Measurements from ENCODE around the gene KDM2B.
"Not testable (repeated sequence)": the region's sequence is repeated elsewhere in the genome, so short reads cannot be mapped to it uniquely, and the experiment has no call there.

Gene KDM2B

DNA sequence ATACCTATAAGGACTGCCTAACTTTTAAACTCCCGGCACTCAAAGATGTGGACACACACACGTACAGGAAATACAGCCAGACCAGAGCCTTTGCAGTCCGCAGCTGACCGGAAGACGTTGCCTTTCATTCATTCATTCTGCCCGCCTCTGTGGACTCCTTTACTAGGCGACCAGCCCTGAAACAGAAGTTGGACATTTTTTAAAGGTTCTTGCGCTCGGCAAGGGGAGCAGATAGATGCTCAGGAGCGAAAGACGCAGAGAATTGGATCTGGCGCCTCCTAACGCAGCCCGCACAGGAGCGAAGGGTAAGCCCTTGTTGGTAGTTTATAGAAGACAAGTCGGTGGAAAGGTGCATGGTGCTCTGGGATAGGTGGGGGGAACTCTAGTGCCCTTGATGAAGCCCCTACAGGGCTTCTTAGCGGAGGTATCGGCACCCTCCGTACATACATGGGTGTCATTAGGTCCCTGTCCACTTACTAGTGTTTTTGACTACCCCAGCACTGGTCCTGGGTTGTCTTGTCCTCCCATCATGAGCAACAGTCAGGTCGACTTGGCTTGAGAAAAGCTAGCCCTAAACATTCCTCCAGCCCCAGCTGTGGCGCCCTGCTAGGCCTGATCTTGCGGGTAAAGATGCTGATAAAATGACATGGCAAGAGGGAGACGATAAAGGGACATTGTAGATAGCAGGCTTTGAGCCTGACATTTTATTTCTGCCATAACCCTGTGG is at the start of gene KDM2B:
KDM2B (minus strand) TSS at position 65 of the 727 bp plus-strand sequence. CDS start 112 bp downstream, outside the sequence.
- peak; percentile 81 for FAIRE-seq

GRCh38 chr12:121628536-121628935 is 47.7 kb upstream of the KDM2B start:
- no peak for FAIRE-seq

- no peak for FAIRE-seq
These were observed 47.2 kb upstream of the KDM2B start for GRCh38 chr12:121628037-121628436.

GRCh38 chr12:121626853-121627640 is 46.2 kb upstream of the KDM2B start:
- FAIRE-seq: no peak

DNA sequence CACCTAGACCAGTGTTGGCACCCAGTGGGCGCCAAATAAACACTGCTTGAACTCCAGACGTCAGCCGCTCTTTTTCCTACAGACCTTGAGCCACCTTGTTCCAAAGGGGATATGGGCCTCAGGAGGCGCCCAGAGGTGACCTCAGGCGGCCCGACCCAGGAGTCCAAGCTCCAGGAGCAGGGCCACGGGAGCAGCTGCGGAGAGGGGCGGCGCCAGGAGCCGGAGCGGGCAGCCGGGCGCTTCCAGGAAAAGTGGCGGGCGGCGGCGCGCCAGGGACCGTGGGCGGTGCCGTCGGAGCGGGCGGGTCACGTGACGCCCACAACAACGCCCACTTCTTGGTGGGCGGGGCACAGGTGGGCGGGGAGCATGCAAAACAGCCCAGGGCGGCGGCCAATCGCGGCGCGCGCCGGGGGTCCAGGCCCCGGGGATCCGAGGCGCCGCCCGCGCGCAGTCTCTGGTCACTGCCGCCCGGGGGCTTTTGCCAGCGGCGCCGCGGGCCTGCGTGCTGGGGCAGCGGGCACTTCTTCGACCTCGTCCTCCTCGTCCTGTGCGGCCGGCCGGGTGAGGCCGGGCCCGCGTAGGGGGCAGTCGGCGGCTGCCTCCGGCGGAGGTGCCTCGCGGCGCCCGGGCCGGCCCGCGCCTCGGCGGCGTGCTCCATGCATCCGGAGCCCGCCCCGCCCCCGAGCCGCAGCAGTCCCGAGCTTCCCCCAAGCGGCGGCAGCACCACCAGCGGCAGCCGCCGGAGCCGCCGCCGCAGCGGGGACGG is 45.4 kb upstream of the KDM2B start, which contains the start of gene ORAI1:
ORAI1 (plus strand) TSS at position 444 of the 766 bp plus-strand sequence.
- no peak for FAIRE-seq

- no peak for FAIRE-seq
These were observed 39.6 kb upstream of the KDM2B start for GRCh38 chr12:121620333-121620891.

DNA sequence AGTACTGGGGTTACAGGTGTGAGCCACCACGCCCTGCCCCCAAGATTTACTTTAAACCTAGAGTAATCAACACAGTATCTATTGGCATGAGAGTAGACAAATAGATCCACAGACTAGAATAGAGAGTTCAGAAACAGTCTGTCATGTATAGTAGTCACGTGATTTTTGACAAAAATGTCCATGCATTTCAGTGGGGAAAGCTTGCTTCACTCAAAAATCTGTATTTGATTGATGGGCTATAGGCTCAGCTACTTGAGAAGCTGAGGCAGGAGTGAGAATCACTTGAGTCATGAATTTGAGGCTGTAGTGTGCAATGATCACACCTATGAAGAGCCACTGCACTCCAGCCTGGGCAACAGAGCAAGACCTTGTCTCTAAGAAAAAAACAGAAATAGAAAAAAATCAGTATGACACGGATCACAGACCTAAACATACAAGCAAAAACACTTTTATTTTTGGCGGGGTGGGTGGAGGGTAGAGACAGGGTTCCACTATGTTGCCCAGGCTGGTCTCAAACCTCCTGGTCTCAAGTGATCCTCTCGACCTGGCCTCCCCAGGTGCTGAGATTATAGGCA is 37.9 kb upstream of the KDM2B start:
- no peak for FAIRE-seq

GRCh38 chr12:121614872-121615467 is 34.1 kb upstream of the KDM2B start:
- no peak for FAIRE-seq

- FAIRE-seq: no peak
These were observed 32.6 kb upstream of the KDM2B start for GRCh38 chr12:121613462-121613861.

DNA sequence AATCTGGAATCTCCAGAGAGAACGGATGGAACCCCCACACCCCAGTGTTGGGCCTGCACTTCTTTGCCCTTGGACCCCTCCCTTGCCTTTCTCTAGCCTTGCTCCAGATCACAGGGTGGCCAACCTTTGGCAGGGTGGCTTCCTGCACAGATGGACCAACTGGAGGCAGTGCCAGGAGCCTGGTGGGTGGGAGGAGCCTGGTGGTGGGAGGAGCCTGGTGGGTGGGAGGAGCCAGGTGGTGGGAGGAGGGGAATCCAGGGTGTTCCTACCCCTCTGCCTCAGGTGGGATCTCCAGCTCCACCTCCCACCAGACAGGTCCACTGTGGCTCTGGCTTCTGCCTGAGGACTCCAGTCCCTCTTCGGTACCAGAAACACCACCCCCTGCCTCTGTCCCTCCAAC is 30.5 kb upstream of the KDM2B start:
- FAIRE-seq: no peak

DNA sequence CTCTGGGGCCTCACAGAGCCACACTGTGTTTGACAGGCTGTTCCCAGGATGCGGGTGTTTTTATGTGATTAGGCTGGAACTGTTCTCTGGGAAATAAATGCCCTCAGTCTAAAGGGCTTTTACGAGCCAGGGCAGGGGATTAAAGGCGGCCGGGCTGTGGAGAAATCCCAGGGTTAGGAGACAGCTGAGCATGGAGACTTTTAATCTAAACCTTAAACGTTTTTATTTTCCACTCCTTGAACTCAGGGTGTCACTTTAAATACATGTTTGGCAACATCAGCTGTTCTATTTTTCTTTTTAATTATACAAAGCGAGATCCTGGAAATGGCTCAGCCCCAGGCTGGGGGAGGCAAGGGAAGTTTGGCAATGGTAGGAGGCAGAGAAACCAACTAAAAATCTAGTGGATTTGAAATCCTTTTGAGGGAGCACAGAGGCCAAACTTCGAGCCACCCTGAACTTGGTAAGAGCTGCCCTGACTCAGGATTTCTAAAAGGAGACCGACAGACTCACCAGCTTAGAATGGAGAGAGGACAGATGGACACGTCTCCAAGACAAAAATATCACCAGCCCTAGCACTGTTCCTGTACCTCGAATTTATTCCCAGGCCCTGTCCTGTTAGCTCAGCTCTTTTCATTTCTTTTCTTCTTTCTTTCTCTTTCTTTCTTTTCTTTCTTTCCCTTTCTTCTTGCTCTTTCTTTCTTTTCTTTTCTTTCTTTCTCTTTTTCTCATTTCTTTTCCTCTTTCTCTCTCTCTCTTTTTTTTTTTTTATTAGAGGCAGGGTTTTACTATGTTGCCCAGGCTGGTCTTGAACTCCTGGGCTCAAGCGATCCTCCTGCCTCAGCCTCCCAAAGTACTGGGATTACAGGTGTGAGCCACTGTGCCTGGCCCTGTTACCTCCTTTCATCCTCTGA is 29.7 kb upstream of the KDM2B start:
- no peak for FAIRE-seq

- FAIRE-seq: no peak
These were observed 27.5 kb upstream of the KDM2B start for GRCh38 chr12:121608301-121608700.

GRCh38 chr12:121603581-121603980 is 22.8 kb upstream of the KDM2B start:
- FAIRE-seq: no peak

- no peak for FAIRE-seq
These were observed 21.9 kb upstream of the KDM2B start for GRCh38 chr12:121602766-121603165.

DNA sequence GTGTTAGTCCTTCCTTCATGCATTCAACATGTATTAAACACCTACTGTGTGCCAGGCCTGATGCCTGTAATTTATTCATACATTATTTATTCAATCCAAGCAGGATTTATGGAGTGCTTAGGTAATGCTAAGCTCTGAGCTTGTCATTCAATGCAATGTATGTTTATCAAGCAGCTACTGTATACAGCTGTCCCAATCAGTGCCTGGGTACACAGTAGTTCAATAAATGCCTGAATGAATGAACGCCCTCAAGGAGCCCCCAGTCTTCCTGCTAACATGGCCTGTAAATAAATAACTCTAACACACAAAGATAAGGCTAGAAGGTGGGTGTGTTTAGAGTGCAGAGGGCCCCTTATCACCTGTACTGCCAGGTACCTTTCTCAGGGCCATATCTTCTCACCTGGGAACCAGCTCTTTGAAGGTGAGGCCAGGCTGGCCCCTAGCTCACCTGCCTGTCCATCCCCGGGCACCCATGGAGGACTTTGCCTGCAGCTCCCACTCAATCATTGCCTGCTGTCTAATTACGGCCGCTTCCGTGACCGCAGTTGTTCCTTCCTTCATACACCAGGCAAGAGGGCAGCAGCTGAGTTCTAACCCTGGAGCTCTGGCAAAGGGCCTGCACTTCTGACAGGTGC is 20.0 kb upstream of the KDM2B start:
- no peak for FAIRE-seq

DNA sequence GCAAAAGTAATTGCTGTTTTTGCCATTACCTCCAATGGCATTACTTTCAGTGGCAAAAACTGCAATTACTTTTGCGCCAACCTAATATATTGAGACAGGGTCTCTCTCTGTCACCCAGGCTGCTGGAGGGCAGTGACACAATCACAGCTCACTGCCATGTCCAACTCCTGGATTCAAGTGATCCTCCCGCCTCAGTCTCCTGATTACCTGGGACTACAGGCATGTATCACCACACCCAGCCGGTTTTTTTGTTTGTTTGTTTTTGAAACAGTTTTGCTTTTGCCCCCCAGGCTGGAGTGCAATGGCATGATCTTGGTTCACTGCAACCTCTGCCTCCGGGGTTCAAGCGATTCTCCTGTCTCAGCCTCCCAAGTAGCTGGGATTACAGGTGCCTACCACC is 15.7 kb upstream of the KDM2B start:
- FAIRE-seq: no peak

- no peak for FAIRE-seq
These were observed 14.7 kb upstream of the KDM2B start for GRCh38 chr12:121595520-121595919.

GRCh38 chr12:121592320-121592719 is 11.5 kb upstream of the KDM2B start:
- no peak for FAIRE-seq

DNA sequence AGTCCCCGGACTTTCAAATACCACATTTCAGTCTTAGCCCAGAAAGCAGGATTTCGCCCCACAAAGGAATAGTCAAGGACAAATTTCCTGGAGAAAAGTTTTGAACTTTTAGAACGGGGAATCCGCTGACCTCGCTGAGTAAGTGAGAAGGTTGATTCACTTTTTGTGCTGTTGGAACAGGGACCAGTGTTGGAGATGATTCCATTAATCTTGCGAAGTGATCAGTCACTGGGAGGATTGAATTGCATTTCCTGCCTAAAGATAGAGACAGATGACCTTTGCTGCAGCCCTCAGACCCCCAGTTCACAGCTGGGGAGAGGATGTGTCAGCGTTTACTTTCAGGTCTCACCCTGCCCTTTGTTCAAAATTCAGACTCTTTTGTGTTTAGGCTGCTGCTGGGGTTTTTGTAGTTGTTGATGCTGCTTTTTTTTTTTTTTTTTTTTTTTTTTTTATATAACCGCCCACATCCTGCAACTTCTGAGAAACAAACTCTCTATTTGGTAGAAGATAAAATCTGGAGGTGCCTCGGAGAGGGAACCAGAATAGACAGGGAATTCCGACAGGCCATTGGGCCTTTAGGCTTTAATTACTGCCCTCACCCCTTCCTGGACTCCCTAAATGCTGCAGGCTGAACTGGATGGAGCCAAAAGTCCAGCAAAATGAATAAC is 9.8 kb upstream of the KDM2B start:
- no peak for FAIRE-seq

DNA sequence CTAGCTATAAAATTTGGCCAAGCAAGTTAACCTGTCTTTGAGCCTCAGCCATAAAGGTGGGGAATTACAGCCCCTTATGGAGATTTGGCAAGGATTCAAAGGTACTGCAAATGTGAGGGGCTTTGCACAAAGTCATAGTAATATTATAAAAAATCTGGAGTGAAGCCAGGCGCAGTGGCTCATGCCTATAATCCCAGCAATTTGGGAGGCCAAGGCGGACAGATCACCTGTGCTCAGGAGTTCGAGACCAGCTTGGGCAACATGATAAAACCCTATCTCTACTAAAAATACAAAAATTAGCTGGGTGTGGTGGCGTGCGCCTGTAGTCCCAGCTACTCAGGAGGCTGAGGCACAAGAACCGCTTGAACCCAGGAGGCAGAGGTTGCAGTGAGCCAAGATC is 4.1 kb upstream of the KDM2B start:
- FAIRE-seq: not testable (repeated sequence)

Data from G401.6 (cell line).